A549 (cell line): ENCODE results near the gene PROCA1.

Experiments used
- BHLHE40 ChIP-seq: IDR thresholded peaks from 2 replicates; pipeline ENCODE4 v1.6.1; 2012; ENCODE audit warnings: low read depth, low read length, inconsistent platforms
- CTCF ChIP-seq: fragments of >200 bp; sonication (Bioruptor Twin); formaldehyde crosslinking; IDR thresholded peaks from 3 replicates; pipeline ENCODE4 v1.5.1; 2016
- EP300 ChIP-seq, 2 experiments: fragments of >200 bp; sonication (Bioruptor Twin); formaldehyde crosslinking; IDR thresholded peaks; 2 replicates in 1 of 2; 3 replicates in 1 of 2; pipeline ENCODE4 v1.6.1; 2016 to 2017
- MAFK ChIP-seq: fragments of 450-650 bp; IDR thresholded peaks from 2 replicates; pipeline ENCODE4 v1.6.1; 2014; ENCODE audit not compliant: partially characterized antibody
- PBX3 ChIP-seq: IDR thresholded peaks from 2 replicates; pipeline ENCODE4 v1.6.1; 2012
- PHF8 ChIP-seq: fragments of 200-600 bp; sonication (generic); IDR thresholded peaks from 2 replicates; pipeline ENCODE4 v1.6.1; 2016; ENCODE audit warnings: low read depth, mild to moderate bottlenecking, antibody characterized with exemption, moderate library complexity, borderline replicate concordance
- POLR2A ChIP-seq: IDR thresholded peaks from 2 replicates; pipeline ENCODE4 v1.6.1; 2012; ENCODE audit warnings: mild to moderate bottlenecking, low read length
- RAD21 ChIP-seq, 2 experiments: fragments of >200 bp in 1 of 2; sonication (Bioruptor Twin) in 1 of 2; formaldehyde crosslinking in 1 of 2; IDR thresholded peaks in 1 of 2; conservative IDR thresholded peaks in 1 of 2; 2 replicates in 1 of 2; 3 replicates in 1 of 2; pipeline ENCODE4 v1.6.1; 2012 to 2018; ENCODE audit warnings: inconsistent platforms in 1 of 2
- REST ChIP-seq: fragments of 200-600 bp; sonication (generic); IDR thresholded peaks from 2 replicates; pipeline ENCODE4 v1.6.1; 2016; ENCODE audit warnings: antibody characterized with exemption, mild to moderate bottlenecking, moderate library complexity
- RFX5 ChIP-seq: fragments of 450-650 bp; IDR thresholded peaks from 2 replicates; pipeline ENCODE4 v1.7.1; 2014; ENCODE audit warnings: antibody characterized with exemption, mild to moderate bottlenecking, moderate library complexity

GRCh38 chr17:28718333-28719020 lies 6.8 kb upstream of the PROCA1 start:
- TF ChIP-seq EP300 (IDR thresholded peaks at IDR 0.05), result no peak
- no peak for TF ChIP-seq CTCF
- no peak for TF ChIP-seq RFX5
- no peak for TF ChIP-seq BHLHE40
- TF ChIP-seq PBX3, result no peak
- no peak for TF ChIP-seq MAFK
- no peak for TF ChIP-seq POLR2A
- TF ChIP-seq PHF8, result no peak
- no peak for TF ChIP-seq REST
- TF ChIP-seq RAD21 (conservative IDR thresholded peaks at IDR 0.05 in 1 of 2, IDR thresholded peaks at IDR 0.05 in 1 of 2), result no peak
